Hematopoietic multipotent progenitor cell (in vitro differentiated cells): ENCODE measurements around the gene OR4K5. TPM values are rescaled to one million over a fixed set of nuclear protein-coding genes. Genes with fewer than 3 reads are reported as not detected.

Experiments used
- total RNA-seq: library from RNA; depleted of rRNA; stranded (reverse); fragments of >200 nt; gene quantifications from one replicate; pipeline ENCODE4 v1.2.3, GENCODE V29; 2012

Gene OR4K5
- total RNA-seq, 1 donor = under 0.01 TPM

Other genes starting within 250 kb of the OR4K5 start
- gene OR11H2, start 206.7 kb upstream of the OR4K5 start, total RNA-seq = not detected
- under 0.01 TPM for gene OR4Q3, start 177.0 kb upstream of the OR4K5 start, total RNA-seq
- gene OR4M1, start 147.1 kb upstream of the OR4K5 start, total RNA-seq = under 0.01 TPM
- gene OR4N2, start 116.8 kb upstream of the OR4K5 start, total RNA-seq = not detected
- gene OR4K2, start 45.5 kb upstream of the OR4K5 start, total RNA-seq = under 0.01 TPM
- gene OR4K1, start 10.3 kb downstream of the OR4K5 start, total RNA-seq = not detected
- gene OR4K15, start 55.0 kb downstream of the OR4K5 start, total RNA-seq = under 0.01 TPM
- not detected for gene OR4Q2, start 81.6 kb downstream of the OR4K5 start, total RNA-seq
- not detected for gene OR4K14, start 98.7 kb downstream of the OR4K5 start, total RNA-seq
- gene OR4K13, start 115.4 kb downstream of the OR4K5 start, total RNA-seq = not detected
- gene OR4L1, start 139.4 kb downstream of the OR4K5 start, total RNA-seq = not detected
- gene OR4K17, start 190.1 kb downstream of the OR4K5 start, total RNA-seq = not detected
- not detected for gene OR4N5, start 218.2 kb downstream of the OR4K5 start, total RNA-seq